ENCODE results near the gene NLRC5.

Gene NLRC5

GRCh38 chr16:57026778-57027062 is 37.4 kb downstream of the NLRC5 start:
- no peak for DNase-seq

GRCh38 chr16:57027067-57027466 is 37.7 kb downstream of the NLRC5 start:
- no peak for DNase-seq

GRCh38 chr16:57028086-57028485 is 38.7 kb downstream of the NLRC5 start:
- no peak for DNase-seq

- DNase-seq = no peak
These were observed 40.1 kb downstream of the NLRC5 start for GRCh38 chr16:57029161-57030160.

- no peak for DNase-seq
These were observed 41.1 kb downstream of the NLRC5 start for GRCh38 chr16:57030346-57030902.

- no peak for DNase-seq
These were observed 41.8 kb downstream of the NLRC5 start for GRCh38 chr16:57031156-57031555.

GRCh38 chr16:57032346-57032745 is 43.0 kb downstream of the NLRC5 start:
- no peak for DNase-seq

GRCh38 chr16:57032931-57033330 is 43.6 kb downstream of the NLRC5 start:
- no peak for DNase-seq

- DNase-seq = no peak
These were observed 47.0 kb downstream of the NLRC5 start for GRCh38 chr16:57036315-57036714.

GRCh38 chr16:57036945-57037344 is 47.6 kb downstream of the NLRC5 start:
- no peak for DNase-seq

GRCh38 chr16:57038166-57038565 is 48.8 kb downstream of the NLRC5 start:
- DNase-seq = no peak

GRCh38 chr16:57039148-57039812 is 49.9 kb downstream of the NLRC5 start:
- no peak for DNase-seq

- DNase-seq = no peak
These were observed 52.1 kb downstream of the NLRC5 start for GRCh38 chr16:57041182-57042156.

GRCh38 chr16:57042157-57043111 is 53.1 kb downstream of the NLRC5 start:
- DNase-seq = no peak

GRCh38 chr16:57043248-57043647 is 53.9 kb downstream of the NLRC5 start:
- DNase-seq = no peak

- no peak for DNase-seq
These were observed 55.8 kb downstream of the NLRC5 start for GRCh38 chr16:57044931-57045693.

GRCh38 chr16:57045694-57046381 is 56.5 kb downstream of the NLRC5 start:
- DNase-seq = no peak

GRCh38 chr16:57048095-57048494 is 58.7 kb downstream of the NLRC5 start:
- no peak for DNase-seq

- DNase-seq = no peak
These were observed 60.3 kb downstream of the NLRC5 start for GRCh38 chr16:57049678-57050077.

GRCh38 chr16:57051696-57052228 is 62.4 kb downstream of the NLRC5 start:
- DNase-seq = no peak

Measured in NCI-H1436 treated with DMSO at 0.1 percent for 48 hours (cell line).